G401 (cell line): ENCODE measurements around the gene DMRT1. TPM values are rescaled to one million over a fixed set of nuclear protein-coding genes. Genes with fewer than 3 reads are reported as not detected.

Source experiments
- DNase-seq: peaks from one replicate; pipeline ENCODE4 v3.0.0-alpha.2; 2015; ENCODE audit warnings: low spot score
- in situ Hi-C: cut with HindIII; loops from 2 replicates; pipeline ENCODE4 v1.10.0; 2016; ENCODE audit warnings: low sequenced_read_pairs, mixed read lengths
- total RNA-seq: library from RNA; depleted of rRNA; stranded (reverse); fragments of >200 nt; shearing (Covaris generic); gene quantifications from 2 replicates; pipeline ENCODE4 v1.2.3, GENCODE V29; 2014; rRNA removed

Gene DMRT1
- total RNA-seq, result not detected in 2 replicates

DNA sequence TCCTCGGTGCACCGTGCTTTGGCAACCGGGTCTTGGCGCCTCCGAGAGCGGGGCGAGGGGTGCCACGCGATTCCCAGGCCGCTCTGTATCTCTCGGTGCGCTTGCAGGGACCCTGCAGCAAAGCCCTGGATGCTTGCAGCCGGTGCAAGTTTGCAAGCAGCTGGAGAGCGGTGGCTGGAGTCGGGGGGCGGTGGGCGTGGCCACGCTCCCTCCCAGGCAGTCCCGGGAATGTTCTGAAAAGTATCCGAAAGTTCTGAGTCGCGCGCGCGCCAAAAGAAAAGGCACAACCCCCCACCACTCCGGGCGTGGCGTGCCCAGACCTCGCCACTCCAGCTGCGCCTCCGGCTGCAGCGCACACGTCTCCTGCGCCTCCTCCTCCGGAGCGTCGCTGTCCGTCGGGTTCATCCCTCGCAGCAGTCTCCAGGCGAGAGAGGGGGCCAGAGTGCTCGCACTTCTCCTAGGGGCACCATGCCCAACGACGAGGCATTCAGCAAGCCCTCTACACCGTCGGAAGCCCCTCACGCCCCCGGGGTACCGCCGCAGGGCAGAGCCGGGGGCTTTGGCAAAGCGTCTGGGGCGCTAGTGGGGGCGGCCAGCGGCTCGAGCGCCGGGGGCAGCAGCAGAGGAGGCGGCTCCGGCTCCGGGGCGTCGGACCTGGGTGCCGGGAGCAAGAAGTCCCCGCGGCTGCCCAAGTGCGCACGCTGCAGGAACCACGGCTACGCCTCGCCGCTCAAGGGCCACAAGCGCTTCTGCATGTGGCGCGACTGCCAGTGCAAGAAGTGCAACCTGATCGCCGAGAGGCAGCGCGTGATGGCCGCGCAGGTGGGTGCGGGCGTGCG, at the start of gene DMRT1:
Gene DMRT1 (plus strand): TSS at position 327 of the 839 bp plus-strand sequence. CDS start 142 bp downstream, at position 469.
- DNase-seq, result no peak
- in situ Hi-C loops, result no loop called here

DNA sequence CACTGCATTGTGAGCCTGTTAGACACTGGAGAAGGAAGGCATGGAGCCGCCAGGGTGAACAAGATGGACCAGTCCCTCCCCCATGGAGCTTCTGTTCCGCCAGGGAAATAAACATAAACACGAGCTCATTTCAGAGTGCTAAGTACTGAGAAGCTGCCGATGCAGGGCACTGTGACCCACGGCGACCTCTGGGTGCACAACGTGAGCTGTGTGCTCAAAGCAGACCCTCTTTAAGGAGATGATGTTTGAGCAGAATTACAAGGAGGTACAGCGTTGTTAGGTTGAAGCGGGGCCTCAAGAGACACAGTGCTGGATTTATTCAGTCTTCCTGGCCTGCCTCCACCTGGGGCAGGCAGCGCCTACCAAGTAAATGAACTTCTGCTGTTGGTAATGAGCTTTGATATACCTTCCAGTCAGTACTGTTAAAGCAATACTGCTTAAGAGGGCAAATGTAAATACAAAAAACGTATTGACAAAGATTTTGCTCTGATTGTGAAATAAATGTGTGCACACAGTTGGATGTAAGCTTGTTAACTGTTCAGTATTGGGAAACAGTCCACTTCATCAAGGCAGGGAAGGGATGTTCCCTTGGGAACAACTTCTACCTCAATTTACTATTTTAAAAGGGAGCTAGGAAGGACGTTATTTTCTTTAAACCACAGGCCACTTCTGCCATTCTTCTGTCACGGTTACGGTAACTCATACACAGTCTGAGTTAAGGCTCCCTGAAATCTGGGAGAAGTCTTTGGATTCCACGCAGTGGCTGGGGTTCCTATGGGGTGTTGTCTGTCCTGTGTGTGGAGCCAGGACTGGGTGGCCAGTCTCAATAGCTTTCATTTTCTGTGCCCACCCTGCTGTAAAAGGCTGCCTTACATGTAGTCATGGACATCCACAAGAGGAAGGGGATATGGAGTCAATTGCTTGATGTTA, 48.9 kb upstream of the DMRT1 start:
- in situ Hi-C loops, result no loop called here
- no peak for DNase-seq

DNA sequence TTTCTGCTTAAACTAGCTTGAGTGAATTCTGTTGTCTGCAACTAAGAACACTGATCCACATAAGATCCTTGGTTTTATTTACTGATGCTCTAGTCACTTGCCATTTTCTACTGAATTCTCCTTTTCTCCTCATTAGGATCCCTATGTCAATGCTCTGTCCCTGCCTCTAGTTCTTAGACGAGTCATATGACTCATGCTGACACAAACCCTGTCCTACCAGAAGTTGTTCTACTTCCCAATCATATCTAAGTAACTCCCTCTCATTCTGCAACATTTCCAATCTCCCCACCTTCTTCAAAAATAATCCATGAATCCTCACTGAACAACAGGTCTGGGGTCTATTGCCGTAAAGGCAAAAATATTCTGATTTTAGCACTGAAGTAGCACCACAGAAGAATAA, 47.1 kb upstream of the DMRT1 start:
- in situ Hi-C loops, result no loop called here

DNA sequence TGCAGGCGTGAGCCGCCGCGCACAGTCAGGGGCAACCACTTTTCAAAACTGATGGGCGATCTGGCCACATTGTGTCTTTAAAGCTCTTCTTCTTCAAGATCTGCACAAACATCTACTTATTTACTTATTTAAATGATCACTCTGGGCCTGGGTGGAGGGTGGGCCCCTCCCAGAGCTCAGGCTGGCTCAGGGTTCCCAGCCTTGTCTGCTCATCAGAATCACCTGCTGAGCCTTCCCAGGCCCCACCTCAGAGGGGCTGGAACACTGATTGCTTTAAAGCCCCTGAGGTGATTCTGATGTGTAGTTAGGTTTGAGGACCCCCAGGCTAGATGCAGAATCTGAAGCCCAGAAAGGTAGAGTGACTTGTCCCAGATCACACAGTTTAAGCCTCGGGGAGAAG, 45.6 kb upstream of the DMRT1 start:
- in situ Hi-C loops, result no loop called here

More for the DNA sequence above, 47.1 kb upstream of the DMRT1 start:
- DNase-seq, result no peak

DNA sequence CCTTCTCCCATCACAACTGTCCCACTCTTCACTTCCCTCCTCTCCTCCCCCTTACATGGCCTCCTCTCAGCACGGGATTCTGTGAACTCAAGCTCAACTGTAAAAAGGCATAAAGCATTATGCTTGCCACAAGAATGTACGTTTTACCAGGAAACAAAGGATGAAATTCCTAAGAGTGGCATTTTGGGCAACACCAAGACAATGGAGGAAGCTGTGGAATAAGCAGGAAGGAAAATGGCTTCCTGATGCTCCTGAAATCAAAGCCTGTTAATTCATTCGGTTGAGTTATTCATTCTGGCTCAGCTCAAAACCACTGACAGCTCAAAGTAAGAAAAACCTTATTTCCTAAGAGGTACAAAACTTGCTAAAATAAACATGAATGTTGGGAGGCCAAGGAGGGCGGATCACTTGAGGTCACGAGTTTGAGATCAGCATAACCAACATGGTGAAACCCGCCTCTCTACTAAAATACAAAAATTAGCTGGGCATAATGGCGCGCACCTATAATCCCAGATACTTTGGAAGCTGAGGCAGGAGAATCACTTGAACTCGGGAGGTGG, 40.8 kb upstream of the DMRT1 start:
- DNase-seq, result no peak
- in situ Hi-C loops, result no loop called here

More for the DNA sequence above, 45.6 kb upstream of the DMRT1 start:
- no peak for DNase-seq

DNA sequence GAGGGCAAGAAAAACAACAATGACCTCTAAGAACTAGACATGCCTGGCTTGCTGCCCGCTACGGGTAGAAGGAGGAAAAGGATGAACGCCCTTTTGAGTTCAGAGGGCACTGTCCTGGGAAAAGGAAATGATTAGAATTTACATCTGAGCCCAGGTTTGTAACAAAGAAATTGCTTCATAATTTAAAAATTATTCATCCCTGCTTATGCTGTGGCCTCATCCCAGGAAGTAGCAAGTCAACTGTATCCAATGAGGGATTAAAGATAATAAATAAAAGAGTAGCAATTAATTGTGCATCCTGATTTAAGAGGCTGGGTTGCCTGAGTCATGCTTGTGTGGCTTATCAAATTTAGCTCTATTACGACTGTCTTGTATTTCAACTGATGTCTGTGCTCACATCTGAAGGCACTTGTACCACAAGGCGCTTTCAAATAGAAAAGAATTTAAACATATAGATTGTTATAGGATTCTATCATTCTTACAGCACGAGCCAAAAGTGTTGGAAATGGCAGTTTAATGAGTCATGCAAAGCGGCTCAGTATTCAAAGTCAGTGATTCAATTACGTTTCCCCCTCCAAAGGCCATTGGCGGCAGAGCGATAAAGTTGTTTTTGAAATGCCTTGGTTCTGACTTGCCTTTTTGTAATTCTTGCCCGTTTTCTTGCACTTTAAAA, 40.0 kb upstream of the DMRT1 start:
- DNase-seq, result no peak
- in situ Hi-C loops, result no loop called here

DNA sequence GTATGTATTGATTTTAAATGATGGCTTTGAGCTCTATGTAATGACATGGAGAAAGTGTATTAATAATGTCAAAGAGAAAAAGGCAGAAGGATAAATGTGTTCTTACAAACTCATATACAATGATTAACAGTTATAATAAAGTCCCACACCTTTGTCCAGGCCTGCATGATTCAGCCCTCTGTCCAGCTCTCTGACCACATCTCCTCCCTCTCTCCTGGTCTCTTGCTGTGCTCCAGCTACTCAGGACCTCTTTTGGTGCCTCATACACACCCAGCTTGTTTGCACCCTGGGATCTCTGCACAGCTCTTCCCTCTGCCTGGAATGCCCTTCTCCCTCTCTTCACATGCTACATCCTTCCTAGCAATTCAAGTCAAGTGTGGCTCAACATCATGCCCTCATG, 37.5 kb upstream of the DMRT1 start:
- in situ Hi-C loops, result no loop called here
- DNase-seq, result no peak

DNA sequence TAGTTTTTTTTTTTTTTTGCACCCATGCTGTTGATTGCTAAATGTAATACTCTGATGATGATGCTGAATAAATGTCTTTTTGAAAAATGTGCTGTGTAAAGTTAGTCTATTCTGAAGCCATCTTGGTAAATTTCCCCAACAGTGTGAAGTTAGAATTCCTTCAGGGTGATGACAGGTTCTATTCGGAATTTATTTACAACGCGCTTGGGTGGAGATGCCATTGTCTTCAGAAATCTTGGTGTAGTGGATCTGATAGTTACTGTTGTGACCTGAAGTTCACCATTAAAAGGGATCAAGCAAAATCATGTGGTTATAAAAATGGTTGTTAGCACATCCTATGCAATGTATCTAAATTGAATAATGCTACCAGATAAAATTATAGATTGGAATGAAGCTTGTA, 36.3 kb upstream of the DMRT1 start:
- in situ Hi-C loops, result no loop called here
- no peak for DNase-seq

DNA sequence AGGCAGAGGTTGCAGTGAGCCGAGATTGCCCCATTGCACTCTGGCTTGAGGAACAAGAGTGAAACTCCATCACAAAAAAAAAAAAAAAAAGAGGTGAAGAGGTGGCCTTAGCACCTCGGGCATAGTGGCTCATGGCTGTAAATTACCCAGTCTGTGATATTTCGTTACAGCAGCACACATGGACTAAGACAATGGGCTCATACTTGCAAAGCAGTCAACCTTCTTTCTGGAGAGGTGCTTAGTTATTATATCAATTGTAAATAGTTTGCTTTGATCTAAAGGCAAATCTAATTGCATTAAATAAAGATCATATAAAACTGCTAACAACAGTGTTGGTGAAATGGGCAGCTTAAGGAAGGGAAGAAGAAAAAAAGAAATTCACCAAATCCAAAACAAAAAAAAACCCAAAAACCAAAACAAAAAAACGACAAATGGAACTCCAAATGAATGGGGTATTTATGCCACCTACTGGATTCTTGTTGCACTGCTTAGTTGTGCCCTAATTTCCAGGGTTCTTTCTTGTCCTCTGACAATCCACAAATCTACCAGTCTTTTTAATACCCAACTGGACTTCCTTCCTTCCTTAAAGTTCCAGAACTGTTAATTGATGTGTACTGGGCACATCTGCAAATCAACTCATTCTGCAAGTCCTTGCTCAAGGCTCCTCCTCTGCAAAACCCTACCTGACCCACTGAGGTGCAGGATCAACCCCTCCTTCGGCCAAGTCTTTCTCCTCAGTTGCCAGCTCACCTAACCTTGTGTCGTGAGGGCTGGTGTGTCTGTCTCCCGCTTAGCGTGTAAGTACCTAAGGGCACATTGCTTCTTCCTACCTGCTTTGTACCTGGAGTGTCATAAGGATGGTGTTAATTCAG, 35.0 kb upstream of the DMRT1 start:
- DNase-seq, result peak; percentile 36
- in situ Hi-C loops, result no loop called here

DNA sequence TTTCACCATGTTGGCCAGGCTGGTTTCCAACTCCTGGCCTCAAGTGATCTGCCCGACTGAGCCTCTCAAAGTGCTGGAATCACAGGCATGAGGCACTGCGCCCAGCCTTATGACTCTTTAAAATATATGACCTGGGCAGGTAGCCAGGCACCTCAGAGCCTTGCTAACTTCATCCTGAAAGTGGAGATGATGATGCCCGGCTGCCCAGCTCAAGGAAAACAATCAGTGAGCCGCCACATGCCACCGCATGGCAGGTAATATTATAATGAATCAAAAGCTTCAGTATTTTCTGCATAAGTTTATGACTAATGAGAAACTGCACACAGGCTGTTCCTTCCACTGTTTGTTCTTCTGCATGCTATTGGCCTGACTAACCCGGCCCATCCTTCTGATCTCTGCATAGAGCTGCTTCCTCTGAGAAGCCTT, 30.4 kb upstream of the DMRT1 start:
- DNase-seq, result no peak
- in situ Hi-C loops, result no loop called here

DNA sequence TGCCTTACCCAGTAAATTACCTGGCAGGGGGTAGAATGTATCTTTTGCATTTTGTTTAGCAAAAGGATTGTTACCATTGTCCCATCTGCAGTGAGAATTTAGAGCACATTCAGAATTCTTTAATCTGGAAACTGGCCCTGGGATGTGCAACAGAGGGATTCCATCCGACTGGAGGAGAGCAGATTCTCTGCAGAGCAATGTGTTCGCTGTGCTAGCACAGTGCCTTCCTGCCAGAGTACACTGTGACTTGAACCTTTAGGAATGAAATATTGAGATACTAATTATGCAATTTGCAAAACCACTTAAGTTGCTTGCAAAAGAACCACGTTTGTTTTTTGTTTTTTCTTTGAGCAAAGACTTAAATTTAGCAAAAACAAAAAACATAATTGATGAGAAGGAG, 22.5 kb upstream of the DMRT1 start:
- no peak for DNase-seq
- in situ Hi-C loops, result no loop called here

DNA sequence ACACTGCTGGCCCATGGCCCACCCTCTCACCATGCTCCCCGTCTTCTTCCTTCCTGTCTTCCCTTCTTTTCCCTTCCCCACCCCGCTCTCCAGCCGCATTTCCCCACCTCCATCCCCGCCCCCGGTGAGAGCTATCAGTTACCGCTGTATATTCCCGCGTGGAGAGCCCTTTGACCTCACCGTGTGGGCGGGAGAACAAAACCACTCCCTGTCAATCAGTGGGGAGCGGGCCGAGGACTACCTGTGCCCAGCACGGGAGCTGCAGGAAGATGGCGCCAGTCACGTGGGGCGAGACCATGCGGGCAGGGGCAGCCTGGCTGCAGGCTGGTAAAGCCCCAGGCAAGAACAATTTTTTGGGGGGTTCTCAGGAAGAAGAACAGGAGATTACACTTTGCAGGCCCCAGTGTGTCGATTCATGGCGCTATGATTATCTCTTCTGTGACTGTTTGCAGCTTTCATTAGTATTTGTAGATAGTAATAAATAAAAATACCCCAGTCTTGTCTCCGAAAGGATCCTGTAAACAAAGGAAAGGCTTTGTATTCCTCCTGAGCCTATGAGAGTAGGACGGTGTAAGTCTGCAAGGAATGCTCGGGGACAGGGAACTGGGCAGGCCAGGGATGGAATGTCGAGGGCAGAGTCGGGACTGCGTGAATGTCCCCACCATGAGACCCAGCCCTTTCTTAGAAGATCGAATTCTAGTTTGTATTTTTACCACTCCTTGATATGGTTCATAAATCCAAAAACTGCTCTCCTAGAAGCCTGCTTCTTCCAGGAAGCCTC, 14.8 kb upstream of the DMRT1 start:
- no peak for DNase-seq
- in situ Hi-C loops, result no loop called here

DNA sequence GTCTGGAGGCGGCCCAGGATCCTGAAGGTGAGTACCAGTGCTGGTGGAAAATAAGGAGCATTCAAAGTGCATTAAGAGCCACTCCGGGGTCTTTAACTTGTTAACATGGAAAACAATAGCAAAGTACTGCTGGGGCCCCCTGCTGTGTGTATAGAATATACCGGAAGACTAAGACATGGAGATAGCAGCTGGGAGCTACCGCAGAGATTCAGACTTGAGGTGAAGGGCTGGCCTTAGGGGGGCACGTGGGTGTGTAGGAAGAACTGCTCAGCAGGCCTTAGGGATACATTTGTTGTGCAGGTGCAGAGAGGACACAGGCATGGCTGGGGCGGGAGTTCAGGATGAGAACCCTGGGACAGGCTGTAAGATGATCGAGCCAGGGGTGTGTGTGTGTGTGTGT, 1.2 kb upstream of the DMRT1 start:
- no peak for DNase-seq
- in situ Hi-C loops, result no loop called here

DNA sequence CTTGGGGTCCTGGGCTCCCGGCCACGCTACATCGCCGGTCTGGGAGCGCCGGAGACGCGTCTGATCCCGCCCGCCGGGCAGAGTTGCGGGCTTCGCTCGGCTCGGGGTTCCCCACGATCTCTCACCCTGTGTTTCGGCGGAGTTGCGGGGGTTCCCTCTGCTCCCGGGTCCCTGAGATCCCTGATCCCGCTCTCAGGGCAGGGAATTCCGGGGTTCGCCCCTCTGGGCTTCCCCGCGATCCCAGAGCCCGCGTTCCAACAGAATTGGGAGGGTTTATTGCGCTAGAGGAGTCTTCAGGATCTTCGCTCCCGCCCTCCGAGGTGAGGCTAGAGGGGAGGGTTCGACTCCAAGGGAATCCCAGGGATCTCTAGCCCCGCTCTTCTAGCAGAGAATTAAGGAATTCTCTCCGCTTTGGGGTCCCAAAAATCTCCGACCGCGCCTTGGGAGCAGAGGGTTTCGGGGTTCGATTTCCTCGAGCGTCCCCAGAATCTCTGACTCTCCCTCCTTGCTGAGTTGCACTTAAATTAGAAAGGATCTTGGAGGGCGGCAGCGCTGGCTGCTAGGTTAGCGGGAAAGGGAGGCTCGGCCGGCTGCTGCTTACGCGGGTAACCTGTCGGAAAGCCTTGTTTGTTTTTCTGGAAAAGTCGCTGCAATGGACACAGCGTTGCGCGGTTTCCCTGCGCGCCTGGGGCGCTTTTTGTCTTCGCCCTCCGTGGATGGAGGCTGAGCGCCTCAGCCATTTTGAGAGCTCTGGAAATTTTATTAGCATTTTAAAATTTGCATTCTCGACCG, 1.3 kb downstream of the DMRT1 start:
- in situ Hi-C loops, result no loop called here
- no peak for DNase-seq

DNA sequence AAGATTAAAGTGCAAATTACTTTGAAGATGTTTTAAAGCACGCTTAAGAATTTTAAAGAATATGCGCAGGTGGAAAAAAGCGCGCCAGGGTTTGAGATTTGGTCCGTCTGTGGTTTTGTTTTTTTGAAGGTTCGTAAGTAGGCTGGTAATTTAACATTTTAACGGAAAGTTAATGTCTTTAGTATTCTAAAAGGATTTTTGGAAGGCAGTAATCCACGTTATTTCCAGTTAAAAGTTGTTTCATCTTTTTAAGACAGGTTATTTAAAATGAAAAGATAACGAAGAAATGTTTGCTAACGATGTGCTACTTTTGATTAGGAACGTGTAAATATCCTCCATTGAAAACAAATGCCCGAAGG, 1.9 kb downstream of the DMRT1 start:
- in situ Hi-C loops, result no loop called here
- DNase-seq, result no peak

DNA sequence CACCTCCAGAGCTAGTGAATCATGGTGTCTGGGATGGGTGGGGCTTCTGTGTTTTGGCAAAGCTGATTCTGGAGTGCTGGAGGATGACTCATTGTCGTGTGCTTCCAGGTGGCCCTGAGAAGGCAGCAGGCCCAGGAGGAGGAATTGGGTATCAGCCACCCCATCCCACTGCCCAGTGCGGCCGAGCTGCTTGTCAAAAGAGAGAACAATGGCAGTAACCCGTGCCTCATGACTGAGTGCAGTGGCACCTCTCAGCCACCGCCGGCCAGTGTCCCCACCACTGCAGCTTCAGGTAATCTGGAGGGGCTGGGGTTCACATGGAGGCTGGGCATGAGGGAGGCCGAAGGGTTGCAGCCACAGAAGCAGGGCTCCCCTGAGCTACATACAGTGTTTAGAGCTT, 5.4 kb downstream of the DMRT1 start:
- no peak for DNase-seq

DNA sequence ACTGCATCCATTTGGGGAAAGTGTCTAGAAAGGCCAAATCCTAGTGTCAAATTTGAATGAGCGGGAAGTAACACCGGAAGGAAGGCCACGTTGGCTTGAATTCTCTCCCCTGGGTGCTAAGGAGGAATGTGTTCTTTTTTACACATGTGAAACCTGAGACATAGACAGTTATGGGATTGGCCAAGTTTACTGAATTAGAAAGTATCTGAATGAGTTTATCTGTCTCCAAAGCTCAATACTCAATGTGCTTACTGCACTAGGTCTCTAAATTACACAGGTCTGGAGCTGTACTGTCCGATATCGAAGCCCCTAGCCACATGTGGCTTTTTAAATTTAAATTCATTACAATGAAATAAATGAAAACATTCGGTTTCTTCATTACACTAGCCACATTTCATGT, 6.0 kb downstream of the DMRT1 start:
- DNase-seq, result no peak
- in situ Hi-C loops, result no loop called here

More for the DNA sequence above, 5.4 kb downstream of the DMRT1 start:
- in situ Hi-C loops, result no loop called here
